Ramos (cell line): ENCODE data around the gene LMNTD1.
"Not testable (repeated sequence)": the region's sequence is repeated elsewhere in the genome, so short reads cannot be mapped to it uniquely, and the experiment has no call there.

Experiments
- in situ Hi-C: fragments of 300-500 bp; cut with MboI; formaldehyde crosslinking; loops from one replicate; pipeline ENCODE4 v1.14.3; 2022; ENCODE audit warnings: low sequenced_read_pairs; ENCODE audit not compliant: unreplicated experiment

The LMNTD1 gene

DNA sequence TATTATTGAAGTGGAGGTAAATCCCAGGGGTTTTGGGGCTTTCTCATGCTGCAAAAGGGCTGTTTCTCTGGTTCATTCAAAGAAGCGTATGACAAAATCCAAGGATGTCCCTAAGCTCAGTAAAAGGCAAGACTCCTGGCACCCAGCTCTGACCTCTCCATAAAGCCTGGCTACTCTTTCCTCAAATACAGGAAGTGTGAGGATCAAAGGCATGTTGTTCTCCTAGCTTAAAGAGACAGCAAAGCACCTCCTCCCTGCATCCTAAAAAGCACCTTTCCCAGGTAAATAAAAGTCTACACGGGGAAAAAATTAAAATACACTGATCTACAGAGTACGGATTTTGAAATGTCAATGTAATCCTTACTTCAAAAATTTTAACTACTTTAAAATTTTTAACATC, 118.6 kb downstream of the LMNTD1 start:
- in situ Hi-C loops: loop anchor here (10.0 kb wide), 1 partner anchor 600 kb away; no protein-coding TSS in a partner anchor

DNA sequence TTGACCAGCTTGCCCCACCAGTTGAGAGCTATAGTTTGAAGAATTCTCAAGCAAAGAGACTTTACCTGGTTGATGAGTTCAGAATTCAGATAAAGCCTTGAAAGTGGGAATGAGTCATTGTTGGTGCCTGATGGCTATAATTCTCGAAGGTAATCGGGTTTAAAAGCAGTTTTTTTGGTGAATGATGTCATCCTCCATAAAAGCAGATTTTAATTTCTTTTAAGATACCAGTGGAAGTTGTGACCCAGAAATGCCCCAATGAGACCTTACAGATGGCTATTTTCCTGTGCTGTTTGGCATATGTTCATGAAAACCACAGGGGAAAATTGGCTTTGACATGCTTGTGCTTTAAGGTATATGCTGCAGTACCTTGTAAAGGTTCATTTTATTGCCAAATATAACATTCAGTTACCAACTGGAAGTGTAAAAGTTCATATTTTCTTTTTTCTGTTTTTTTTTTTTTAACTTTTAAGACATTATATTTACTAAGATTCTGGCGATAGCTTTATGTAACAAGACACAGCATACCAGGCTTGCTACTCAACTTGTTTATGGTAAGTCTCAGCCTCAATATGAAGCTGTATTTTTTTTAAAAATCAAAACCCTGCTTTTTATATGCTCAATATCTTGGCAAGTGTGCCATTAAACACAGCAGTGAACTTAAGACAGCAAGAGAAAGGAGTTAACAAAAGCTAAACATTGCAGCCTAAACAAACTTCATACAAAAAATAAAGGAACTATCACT, 119.3 kb downstream of the LMNTD1 start:
- in situ Hi-C loops: loop anchor here (10.0 kb wide), 1 partner anchor 601 kb away; no protein-coding TSS in a partner anchor

DNA sequence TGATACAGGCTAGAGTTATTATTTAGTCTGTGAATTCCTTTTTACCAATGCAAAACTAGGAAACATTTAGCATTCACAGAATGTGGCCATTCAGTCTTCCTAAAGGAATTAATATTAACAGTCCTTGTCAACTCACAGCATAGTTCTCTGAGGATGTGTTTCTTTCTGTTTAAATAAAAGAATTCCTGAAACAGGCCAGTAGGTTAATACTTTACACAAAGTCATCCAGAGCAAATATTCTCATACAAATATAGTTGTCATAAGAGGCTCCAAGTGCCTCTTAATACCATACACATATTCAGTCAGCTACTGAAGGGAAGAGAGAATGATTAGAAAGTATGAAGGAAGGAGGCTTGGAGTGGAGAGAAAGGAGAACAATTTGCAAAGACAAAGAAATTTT, 120.1 kb downstream of the LMNTD1 start:
- in situ Hi-C loops: loop anchor here (10.0 kb wide), 1 partner anchor 602 kb away; no protein-coding TSS in a partner anchor

DNA sequence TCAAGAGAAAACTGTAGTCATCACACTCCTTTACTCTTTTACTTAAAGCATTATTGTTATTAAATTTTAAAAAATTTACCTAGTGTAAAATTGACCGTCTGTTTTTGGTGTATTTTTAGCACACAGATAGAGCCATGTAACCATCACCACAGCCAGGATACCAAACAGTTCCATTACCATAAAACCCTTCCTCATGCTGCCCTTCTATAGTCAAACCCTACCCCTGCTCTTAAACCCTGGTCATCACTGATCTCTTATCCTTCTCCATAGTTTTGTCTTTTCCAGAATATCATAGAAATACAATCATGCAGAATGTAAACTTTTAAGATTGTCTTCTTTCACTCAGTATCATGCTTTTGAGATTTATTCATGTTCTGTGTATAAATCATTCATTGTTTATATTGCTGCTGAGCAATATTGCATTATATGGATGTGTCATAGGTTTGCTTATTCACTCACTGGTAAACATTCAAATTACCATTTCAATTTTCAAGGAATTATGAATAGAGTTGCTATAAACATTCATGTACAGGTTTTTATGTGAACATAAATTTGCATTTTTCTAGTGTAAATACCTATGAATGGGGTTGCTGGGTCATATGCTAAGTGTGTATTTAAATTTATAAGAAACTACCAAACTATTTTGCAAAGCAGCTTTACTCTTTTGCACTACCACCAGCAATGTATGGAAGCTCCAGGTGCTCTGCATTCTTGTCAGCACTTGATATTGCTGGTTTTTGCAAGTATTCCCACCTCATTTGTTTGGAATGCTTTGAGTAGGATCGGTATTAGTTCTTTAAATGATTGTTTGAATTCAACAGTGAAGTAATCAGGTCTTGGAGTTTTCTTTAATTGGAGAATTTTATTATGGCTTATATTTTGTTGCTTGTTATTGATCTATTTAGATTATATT, 125.5 kb downstream of the LMNTD1 start:
- in situ Hi-C loops: no loop called here

DNA sequence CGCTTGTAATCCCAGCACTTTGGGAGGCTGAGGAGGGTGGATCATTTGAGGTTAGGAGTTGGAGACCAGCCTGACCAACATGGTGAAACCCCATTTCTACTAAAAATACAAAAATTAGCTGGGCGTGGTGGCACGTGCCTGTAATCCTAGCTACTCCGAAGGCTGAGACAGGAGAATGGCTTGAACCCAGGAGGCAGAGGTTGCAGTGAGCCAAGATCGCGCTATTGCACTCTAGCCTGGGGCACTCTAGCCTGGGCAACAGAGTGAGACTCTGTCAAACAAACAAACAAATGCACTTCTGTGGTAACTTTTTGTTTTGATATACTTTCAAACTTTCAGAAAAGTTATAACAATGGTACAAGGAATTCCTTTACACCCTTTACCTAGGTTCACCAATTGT, 126.3 kb downstream of the LMNTD1 start:
- in situ Hi-C loops: not testable (repeated sequence)
